ENCODE data around the gene GRIN2A.

Gene GRIN2A

DNA sequence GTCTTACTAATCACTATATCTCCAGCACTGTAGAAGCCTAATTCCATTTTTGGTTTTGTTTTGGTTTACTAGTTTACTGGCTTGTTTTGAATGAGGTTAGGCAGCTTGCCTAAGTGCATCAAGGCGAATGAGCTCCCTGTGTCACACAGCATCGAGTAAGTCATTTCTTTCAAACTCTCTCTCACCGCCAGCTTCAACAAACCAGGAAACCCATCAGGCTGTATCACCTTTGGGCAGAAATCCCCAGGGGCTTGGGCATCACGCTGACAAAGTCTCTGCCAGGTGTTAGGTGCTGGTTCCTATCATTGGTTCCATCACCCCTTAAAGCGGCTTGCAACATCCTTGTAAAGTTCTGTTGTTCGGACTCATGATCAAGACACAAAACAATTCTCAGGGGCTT lies 226.6 kb downstream of the GRIN2A start:
- no peak for DNase-seq

GRCh38 chr16:9953908-9954570 lies 228.2 kb downstream of the GRIN2A start:
- no peak for DNase-seq

GRCh38 chr16:9950658-9951057 lies 231.6 kb downstream of the GRIN2A start:
- DNase-seq: no peak

DNA sequence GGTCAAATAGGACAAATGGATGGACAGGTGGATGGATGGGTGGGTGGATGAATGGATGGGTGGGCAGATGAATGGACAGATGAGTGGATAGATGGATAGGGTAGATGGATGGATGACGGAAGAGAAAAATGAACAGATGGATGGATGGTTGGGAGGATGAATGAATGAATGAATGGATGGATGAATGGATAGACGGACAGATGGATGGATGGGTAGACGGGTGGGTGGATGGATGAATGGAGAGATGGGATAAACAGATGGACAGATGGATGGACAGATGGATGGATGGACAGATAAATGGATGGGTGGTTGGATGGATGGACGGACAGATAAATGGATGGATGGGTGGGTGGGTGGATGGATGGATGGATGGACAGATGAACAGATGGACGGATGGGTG lies 232.8 kb downstream of the GRIN2A start:
- DNase-seq: no peak

DNA sequence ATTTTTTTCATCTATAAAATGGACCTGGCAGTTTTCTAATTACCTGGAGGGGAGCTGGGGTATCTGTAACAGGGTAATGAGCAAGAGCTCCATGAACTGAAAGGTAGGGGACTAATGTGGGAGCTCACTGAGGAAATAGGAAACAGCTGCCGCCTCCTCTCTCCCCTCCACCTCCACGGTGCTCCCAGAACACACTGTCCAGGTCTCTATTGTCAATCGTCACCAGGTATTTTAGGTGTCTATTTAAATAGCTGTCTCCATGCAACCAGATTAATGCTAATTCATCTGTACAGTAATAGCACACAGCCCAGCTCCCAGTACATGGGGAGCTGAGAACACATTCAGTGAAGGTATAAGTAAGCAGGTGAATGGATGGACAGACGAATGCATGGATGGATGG lies 233.3 kb downstream of the GRIN2A start:
- DNase-seq: no peak

DNA sequence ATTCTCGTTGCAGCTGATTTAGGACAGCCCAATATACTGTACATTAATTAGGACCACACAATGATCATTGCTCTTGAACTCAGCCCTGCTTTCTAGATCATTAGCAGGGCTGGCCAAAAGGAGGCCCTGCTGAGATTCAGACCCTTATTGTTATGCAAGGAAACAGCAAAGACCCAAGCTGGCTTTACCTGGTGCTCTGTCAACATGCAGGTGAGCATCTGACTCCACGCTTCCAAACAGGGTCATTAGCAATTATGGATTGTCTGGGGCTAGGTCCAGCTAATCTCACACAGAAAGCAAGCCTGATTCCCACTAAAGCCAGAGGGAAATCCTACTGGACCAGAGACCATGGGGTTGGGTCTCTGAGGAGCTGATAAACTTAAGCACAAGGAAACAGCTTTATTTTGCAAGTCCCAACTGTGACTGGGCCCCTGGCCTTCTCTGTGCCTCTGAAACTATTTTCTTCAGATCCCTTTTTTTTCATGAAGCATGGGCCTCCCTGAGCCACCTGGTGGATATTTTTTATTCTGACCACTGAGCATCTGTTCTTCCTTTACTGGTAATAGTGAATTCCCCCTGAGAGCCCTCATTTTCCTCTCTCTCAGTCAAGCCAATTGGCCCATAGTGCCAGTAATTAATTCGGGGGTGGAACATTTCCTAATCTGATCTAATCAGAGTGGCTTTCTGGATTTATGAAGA lies 236.1 kb downstream of the GRIN2A start:
- DNase-seq: no peak

- no peak for DNase-seq
These were observed 239.1 kb downstream of the GRIN2A start for GRCh38 chr16:9943121-9943520.

- no peak for DNase-seq
These were observed 241.0 kb downstream of the GRIN2A start for GRCh38 chr16:9941245-9941644.

DNA sequence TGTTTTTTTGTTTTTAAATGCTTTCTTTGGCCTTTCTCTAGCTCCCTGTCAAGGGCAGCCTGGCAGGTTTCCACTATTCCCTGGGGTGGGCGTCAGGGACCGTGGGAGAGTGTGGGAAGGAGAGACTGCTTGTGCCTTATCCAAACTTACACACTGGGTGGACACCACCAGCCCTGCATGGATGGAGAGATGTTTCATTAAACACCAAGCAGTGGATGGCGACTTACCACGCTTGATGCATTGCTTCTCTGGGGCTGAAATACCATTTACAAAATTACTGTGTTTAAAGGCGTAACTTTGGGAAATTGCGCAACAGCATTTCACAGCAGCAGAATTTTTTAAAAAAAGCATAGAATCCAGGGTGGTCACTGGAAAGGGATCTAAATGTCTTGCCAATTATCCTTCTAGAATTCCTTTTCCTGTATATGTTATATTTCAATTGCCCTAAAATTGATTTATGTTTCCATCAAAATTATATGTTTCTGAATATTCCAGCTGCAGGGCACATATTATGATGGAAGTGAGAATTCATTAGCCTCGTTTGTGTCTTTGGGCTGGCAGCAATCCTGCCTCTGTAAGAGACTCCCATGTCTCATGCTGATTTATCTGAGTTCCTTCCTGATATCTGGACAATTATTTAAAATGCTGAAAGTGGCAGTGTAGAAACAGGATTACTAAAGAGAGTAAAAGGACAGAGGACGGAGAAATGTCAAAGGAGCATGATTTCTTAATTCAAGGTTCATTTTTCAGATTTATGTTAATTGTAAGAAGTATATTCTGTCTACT lies 247.3 kb downstream of the GRIN2A start:
- DNase-seq: no peak

- DNase-seq: no peak
These were observed 249.1 kb downstream of the GRIN2A start for GRCh38 chr16:9932919-9933653.

GRCh38 chr16:9932000-9932399 lies 250.2 kb downstream of the GRIN2A start:
- DNase-seq: no peak

GRCh38 chr16:9929836-9930235 lies 252.4 kb downstream of the GRIN2A start:
- DNase-seq: no peak

- DNase-seq: no peak
These were observed 252.9 kb downstream of the GRIN2A start for GRCh38 chr16:9929313-9929712.

DNA sequence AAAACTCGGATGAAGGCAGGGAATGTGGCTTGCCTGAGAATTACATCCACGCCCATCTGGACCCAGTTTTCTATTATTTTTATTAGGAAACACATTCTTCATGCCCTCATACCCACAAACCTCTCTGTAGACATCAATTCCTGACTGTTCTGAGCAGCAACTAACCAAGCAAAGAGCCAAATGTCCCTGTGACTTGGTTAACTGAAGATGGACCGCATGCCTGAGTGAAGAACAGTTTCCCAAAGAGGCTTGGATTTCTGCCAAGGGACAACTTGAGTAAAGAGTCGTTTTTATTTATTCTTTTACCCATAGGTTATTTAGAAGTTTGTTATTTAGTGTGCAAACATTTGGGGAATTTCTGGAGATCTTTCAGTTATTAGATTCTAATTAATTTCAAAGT lies 259.8 kb downstream of the GRIN2A start:
- DNase-seq: no peak

DNA sequence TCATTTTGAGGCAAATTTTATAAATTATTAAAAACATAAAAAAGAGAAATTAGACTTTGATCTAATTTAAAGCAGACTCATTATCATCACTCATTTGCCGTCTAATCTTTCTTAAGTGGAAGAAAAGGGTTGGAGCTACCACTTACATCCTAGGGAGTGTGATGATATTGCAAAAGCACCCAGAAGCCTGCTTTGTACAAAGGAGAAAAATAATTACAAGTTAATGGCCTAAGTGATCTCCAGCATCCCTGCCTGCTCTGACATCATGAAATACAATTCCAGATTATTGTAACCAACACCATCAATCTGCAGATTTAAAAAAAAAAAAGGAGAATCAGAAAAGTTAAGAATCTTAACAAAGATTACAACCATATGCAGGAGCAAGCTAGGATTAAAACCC lies 260.2 kb downstream of the GRIN2A start:
- no peak for DNase-seq

GRCh38 chr16:9919460-9919859 lies 262.8 kb downstream of the GRIN2A start:
- no peak for DNase-seq

GRCh38 chr16:9917691-9918090 lies 264.5 kb downstream of the GRIN2A start:
- DNase-seq: no peak

DNA sequence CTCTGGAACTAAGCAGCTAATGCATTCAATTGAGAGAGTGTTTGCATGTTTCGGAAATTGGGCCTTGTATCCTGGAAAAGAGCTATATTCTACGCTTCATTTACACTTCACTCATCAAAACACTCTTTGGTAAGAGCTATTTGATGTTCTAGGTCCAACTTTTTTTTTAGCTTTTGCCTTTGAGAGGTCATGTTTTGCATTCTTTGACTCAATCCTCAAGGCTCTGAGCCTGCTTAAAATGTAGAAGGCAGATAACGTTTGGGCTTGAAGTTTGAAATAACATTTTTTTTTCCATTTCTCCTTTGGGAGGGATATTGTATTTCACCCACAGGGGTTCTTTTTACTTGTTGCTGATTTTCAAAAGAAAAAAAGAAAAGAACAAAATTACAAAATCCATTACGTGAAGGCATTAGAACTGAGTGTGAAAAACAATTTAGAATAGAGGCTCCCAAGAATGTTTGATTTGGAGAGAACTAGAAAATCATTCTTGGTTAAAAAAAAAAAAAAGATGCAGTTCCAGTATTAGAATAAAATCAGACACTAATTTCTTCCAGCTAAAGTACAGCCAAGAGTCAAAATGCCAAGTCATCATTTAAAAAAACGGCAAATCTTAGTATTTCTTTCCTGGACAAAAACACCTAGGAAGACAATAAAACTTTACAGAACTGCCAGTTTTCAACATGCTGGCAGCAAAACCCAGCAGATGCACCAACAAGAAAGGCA lies 268.5 kb downstream of the GRIN2A start:
- no peak for DNase-seq

DNA sequence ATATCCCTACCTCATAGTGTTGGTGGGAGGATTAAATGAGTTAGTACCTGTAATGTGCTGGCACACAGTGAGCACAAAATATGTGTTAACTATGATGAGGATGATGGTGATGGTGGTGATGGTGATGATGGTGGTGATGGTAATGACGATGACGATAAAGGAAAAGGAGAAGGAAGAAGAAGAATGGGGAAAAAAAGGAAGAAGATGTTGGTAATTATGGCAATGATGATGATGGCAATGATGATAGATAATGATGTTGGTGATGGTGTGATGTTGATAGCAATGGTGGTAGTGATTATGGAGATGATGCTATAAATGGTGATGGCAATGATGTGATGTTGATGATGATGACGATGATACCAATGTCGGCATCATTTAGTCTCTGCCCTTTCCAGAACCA lies 270.2 kb downstream of the GRIN2A start:
- no peak for DNase-seq

DNA sequence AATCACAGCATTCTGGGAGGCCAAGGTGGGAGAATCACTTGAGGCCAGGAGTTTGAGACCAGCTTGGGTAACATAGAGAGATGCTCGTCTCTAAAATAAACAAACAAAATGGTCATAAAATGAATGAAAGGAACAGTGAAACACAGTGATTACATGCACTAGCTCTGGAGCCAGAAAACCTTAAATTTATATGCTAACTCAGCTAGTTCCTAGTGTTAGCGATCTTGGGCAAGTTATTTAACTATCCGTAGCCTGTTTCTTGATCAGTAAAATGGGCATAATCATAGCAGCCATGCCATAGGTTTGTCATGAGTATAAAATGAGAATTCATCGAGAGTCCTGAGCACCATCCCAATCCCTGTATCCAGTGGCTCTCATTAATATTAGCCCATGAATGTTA lies 271.0 kb downstream of the GRIN2A start:
- no peak for DNase-seq

DNA sequence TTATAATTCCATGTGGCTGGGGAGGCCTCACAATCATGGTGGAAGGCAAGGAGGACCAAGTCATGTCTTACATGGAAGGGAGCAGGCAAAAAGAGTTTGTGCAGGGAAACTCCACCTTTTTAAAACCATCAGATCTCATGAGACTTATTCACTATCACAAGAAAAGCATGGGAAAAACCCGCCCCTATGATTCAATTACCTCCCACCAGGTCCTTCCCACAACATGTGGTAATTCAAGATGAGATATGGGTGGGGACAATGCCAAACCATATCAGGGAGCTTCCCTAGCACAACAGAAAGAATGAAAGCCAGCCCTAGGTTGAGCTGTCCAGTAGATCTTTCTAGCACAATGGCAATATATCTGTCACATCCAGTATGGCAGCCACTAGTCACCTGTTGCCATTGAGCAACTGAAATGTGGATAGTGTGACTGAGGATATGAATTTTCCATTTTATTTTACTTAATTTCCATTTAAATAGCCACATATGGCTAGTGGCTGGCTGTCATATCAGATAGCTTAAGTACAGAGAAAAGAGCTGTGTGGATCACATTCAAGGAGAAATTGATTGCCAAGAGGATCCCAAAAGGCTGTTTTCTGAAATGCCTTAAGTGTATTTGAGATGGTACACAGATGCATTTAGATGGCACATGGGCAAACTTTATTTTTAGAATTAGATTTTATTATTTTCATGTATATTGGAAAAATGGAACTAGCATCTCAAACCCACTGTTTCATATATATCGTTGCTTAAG lies 273.0 kb downstream of the GRIN2A start:
- DNase-seq: no peak

GRCh38 chr16:9908613-9909012 lies 273.6 kb downstream of the GRIN2A start:
- DNase-seq: no peak
